GM12865 (cell line): ENCODE measurements around the gene NUDT3.
"Not testable (repeated sequence)": the region's sequence is repeated elsewhere in the genome, so short reads cannot be mapped to it uniquely, and the experiment has no call there.

Experiments used
- DNase-seq: peaks from one replicate; pipeline ENCODE4 v3.0.0; 2010; ENCODE audit warnings: low read depth
- H3K4me3 ChIP-seq: 2 replicates; pipeline ENCODE4 v1.5.1; 2011; ENCODE audit warnings: mild to moderate bottlenecking, low read depth, low read length, control low read depth
- TF ChIP-seq, protein P1 (sequence below): IDR thresholded peaks from 2 replicates; pipeline ENCODE4 v1.5.1; 2011; ENCODE audit warnings: low read length, control low read depth, low read depth, inconsistent platforms; ENCODE audit not compliant: insufficient read depth; ENCODE audit errors: missing control alignments

Gene NUDT3

DNA sequence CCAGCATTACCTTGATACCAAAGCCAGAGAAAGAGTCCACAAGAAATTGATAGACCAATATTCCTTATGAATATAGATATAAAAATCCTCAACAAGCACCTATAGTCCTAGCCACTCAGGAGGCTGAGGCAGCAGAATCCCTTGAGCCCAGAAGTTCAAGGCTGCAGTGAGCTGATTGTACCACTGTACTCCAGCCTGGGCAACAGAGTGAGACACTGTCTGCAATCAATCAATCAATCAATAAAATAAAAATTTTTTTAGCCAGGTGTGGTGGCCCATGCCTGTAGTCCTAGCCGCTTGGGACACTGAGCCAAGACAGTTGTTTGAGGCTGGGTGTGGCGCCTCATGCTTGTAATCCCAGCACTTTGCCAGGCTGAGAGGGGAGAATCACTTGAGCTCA lies 124.7 kb downstream of the NUDT3 start:
- no peak for DNase-seq
- TF ChIP-seq, protein P1, sequence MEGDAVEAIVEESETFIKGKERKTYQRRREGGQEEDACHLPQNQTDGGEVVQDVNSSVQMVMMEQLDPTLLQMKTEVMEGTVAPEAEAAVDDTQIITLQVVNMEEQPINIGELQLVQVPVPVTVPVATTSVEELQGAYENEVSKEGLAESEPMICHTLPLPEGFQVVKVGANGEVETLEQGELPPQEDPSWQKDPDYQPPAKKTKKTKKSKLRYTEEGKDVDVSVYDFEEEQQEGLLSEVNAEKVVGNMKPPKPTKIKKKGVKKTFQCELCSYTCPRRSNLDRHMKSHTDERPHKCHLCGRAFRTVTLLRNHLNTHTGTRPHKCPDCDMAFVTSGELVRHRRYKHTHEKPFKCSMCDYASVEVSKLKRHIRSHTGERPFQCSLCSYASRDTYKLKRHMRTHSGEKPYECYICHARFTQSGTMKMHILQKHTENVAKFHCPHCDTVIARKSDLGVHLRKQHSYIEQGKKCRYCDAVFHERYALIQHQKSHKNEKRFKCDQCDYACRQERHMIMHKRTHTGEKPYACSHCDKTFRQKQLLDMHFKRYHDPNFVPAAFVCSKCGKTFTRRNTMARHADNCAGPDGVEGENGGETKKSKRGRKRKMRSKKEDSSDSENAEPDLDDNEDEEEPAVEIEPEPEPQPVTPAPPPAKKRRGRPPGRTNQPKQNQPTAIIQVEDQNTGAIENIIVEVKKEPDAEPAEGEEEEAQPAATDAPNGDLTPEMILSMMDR, result no peak
- H3K4me3 ChIP-seq, result no peak overlapping the region

DNA sequence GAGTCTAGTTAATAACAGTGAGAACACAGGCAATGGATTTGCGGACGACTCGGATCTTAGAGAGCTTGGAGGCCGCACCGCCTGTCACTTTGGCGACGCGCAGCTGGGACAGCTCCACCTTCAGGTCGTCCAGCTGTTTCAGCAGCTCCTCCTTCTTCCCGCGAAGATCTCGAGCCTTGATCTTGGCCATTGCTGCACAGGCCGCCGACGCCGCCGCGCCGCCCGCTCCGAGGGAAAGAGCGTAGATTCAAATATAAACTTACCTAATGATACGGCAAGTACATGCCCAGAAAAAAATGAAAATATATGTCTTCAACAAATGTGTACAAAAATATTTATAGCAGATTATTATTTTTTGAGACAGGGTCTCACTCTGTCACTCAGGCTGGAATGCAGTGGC lies 129.0 kb downstream of the NUDT3 start:
- DNase-seq, H3K4me3 ChIP-seq: not testable (repeated sequence)

DNA sequence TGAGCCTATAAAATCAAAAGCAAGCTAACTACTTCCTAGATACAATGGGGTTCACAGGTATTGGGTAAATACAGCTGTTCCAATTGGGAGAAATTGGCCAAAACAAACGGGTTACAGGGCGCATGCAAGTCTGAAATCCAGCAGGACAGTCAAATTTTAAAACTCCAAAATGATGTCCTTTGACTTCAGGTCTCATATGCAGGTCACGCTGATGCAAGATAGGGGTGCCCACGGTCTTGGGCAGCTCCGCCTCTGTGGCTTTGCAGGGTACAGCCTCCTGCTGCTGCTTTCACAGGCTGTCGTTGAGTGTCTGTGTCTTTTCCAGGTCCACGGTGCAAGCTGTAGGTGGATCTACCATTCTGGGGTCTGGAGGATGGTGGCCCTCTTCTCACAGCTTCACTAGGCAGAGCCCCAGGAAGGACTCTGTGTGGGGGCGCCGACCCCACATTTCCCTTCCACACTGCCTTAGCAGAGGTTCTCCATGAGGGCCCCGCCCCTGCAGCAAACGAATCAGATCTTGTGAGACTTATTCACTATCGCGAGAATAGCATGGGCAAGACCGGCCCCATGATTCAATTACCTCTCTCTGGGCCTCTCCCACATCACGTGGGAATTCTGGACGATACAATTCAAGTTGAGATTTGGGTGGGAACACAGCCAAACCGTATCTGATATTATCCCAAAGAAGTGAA lies 131.7 kb downstream of the NUDT3 start:
- no peak overlapping the region for H3K4me3 ChIP-seq
- TF ChIP-seq, protein P1, result no peak
- no peak for DNase-seq

DNA sequence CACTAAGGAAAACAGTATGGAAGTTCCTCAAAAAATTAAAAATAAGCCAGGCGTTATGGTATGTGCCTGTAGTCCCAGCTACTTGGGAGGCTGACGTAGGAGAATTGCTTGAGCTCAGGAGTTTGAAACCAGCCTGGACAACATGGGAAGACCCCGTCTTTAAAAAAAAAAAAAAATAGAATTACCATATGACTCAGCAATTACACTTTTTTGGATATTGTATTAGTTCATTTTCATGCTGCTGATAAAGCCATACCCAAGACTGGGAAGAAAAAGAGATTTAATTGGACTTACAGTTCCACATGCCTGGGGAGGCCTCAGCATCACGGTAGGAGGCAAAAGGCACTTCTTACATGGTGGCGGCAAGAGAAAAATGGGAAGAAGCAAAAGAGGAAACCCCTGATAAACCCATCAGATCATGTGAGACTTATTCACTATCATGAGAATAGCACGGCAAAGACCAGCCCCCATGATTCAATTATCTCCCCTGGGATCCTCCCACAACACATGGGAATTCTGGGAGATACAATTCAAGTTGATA lies 132.9 kb downstream of the NUDT3 start:
- TF ChIP-seq, protein P1, result no peak
- no peak for DNase-seq
- no peak overlapping the region for H3K4me3 ChIP-seq

DNA sequence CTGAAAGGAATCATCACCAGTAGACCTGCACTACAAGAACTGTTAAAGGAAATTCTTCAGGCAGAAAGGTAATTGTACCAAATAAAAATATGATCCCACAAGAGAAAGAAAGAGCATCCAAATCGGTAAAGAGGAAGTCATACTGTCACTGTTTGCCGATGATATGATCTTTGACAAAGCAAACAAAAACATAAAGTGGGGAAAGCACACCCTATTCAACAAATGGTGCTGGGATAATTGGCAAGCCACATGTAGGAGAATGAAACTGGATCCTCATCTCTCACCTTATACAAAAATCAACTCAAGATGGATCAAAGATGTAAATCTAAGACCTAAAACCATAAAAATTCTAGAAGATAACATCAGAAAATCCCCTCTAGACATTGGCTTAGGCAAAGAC lies 140.1 kb downstream of the NUDT3 start:
- not testable (repeated sequence) for DNase-seq

DNA sequence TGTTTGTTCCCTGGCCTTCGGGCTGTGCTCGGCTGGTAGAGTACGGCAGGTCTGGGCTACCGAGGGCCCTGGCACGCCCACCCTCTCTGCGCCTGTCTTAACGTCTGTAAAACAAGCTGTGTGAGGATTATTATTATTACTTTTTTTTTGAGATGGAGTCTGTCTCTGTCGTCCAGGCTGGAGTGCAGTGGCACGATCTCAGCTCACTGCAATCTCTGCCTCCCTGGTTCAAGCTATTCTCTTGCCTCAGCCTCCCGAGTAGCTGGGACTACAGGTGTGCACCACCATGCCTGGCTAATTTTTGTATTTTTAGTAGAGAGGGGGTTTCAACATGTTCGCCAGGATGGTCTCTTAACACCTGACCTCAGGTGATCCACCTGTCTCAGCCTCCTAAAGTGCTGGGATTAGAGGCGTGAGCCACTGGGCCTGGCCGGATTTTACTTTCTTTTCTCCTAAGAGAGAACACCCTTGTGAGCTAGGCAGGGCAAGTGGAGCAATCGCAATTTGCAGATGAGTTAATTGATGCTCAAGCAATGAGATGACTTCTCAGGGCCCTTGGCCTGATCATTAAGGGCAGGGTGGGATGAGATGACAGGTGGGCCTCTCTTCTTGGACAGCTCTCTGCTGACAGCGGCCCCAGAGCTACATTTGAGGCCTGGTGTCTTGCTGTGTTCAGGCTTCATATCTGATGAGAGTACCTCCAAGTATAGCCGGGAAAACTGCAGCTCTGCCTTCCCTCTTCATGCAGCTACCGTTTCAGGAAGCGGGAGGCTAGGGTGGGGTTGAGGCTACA lies 142.8 kb downstream of the NUDT3 start:
- peak overlapping the region; percentile 72 for H3K4me3 ChIP-seq
- DNase-seq, result no peak
- TF ChIP-seq, protein P1, result no peak

More for the DNA sequence above, 140.1 kb downstream of the NUDT3 start:
- not testable (repeated sequence) for H3K4me3 ChIP-seq

DNA sequence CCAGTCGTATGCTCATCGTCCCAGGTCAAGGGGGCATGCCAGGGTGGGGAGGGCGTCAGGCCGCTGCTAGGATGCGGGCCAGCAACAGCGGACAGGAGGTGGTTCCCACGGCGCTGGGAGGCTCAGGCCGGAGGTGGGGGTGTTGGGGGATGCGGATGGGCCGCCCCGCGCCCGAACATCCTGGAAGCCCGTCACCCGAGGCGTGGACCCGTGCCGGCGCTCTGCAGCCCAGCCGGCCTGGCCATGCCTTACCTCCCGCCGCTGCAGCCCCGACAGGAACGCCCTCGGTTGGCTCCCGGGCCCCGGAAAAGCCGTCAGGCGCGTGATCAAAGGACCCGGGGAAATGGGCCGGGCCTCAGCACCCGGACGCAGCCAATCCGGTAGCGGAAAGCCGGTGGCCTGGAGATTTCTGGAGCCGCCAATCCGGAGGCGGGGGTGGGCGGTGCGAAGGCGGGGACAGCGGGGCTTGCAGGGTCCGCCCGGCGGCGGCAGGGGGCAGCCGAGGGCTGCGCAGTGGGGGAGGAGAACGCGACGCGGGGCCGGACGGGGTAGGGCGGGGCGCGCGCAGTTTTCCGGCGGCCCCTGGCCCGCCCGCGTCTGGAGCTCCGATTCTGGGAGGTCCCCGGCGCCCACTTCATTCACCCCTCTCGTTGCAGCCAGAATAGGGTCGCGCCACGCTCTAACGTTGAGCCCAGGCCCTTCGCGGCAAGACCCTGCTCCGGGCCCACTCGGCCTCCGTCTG lies 143.6 kb downstream of the NUDT3 start, which contains the start of gene SMIM29:
Gene SMIM29, minus strand, starts transcription at position 280 of the 742 bp plus-strand sequence. CDS start 1,215 bp downstream, outside the sequence.
- peak within 1 kb of the TSS; percentile 74 for H3K4me3 ChIP-seq
- DNase-seq, result peak; percentile 97
- TF ChIP-seq, protein P1, result peak; percentile 93
